Measurements from ENCODE around the gene ESAM. TPM values are rescaled to one million over a fixed set of nuclear protein-coding genes. Genes with fewer than 3 reads are reported as not detected.

Gene ESAM
- total RNA-seq (2014; rRNA removed; shearing (Covaris generic); ENCODE audit: low replicate concordance) = not detected in 2 replicates

DNA sequence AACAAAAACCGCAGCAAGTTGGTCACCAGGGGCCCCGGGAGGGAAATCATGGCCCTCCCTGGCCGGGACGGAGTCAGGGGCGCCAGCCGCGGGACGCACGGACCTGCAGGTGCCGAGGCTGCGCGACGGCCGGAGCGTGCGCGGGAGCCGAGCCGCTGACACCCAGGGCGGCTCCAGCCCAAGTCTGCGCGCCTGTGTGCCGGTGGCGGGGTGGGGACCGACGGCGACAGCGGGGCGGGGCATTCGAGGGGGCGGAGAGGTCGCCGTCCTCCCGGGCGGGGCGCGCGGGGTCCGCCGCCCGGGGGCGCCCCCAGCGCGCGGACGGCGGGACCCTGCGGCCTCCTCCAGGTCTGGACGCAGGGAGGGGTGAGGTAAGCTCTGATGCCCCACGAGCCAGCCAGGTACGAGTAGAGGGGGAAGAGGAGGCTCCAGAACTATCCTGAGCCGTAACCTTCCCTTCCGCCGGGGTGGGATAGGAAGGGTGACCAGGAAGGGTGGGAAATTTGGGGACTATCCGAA, at the start of gene ESAM:
Gene ESAM (minus strand): TSS at position 186 of the 519 bp plus-strand sequence. CDS start 136 bp downstream, at position 50.
- H3K27me3 ChIP-seq = no peaks in the 10 kb centered on the region

GRCh38 chr11:124811399-124812125, 49.5 kb upstream of the ESAM start:
- no peak for DNase-seq
- Histone ChIP-seq H3K9me3 (no peaks in the 10 kb centered on the region), H3K4me3 (no peak overlapping the region), H3K36me3 (no peaks in the 10 kb centered on the region), H3K27me3 (no peaks in the 10 kb centered on the region)

More for the DNA sequence above, at the start of gene ESAM:
- DNase-seq = no peak
- H3K36me3 ChIP-seq = peaks cover 5% of the 10 kb centered on the region
- H3K4me3 ChIP-seq = peak within 1 kb of the TSS; percentile 28
- no peaks in the 10 kb centered on the region for H3K9me3 ChIP-seq

DNA sequence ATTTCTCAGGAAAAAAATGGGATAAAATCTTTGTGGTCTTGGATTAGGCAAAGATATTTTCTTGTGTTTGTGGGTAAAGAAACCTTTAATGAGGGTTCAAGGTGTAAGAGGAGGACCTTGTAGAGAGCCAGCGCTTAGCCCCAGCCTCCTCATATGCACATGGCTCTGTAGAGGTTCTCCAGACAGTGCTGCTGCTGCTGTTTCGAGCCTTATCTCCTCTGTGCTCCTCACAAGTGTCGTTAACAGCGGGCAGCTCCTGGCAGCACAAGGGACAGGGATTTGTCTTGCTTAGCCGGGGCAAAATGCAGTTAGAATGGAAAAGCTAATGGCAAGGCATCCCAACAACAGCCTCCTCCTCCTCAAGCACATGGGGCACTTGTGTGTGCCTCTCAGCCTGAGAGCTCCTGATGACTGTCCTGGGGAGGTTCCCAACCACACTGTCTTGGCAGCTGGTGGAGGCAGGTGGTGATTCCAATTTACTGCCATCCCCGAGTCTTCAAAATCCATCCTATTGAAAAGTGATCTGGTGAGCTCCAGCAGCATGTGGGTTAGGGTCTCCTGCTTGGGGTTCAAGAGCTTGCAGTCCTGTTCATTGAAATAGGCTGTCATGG, 45.7 kb upstream of the ESAM start:
- Histone ChIP-seq H3K9me3 (no peaks in the 10 kb centered on the region), H3K36me3 (no peaks in the 10 kb centered on the region), H3K27me3 (no peaks in the 10 kb centered on the region), H3K4me3 (no peak overlapping the region)
- DNase-seq = no peak

- no peak for DNase-seq
- Histone ChIP-seq H3K27me3 (no peaks in the 10 kb centered on the region), H3K4me3 (no peak overlapping the region), H3K36me3 (no peaks in the 10 kb centered on the region), H3K9me3 (no peaks in the 10 kb centered on the region)
Observed at GRCh38 chr11:124807201-124807600, 45.1 kb upstream of the ESAM start.

DNA sequence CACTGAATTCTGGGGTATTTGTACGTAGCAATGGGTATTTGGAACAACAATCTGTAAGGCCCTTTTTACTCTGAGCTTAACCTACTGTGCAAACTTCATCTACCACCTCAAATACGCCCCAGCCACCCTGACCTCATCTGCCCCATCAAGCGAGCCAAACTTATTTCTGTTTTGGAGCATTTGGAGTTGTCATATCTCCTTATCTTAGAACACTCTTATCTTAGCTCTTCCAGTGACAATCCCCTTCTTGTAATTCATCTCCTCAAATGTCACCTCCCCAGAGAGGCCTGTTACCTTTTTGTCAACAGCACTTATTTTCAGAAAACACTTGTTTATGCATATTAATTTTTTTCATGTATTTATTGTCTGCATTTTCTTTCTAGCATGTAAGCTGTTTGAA, 42.8 kb upstream of the ESAM start:
- DNase-seq = no peak

DNA sequence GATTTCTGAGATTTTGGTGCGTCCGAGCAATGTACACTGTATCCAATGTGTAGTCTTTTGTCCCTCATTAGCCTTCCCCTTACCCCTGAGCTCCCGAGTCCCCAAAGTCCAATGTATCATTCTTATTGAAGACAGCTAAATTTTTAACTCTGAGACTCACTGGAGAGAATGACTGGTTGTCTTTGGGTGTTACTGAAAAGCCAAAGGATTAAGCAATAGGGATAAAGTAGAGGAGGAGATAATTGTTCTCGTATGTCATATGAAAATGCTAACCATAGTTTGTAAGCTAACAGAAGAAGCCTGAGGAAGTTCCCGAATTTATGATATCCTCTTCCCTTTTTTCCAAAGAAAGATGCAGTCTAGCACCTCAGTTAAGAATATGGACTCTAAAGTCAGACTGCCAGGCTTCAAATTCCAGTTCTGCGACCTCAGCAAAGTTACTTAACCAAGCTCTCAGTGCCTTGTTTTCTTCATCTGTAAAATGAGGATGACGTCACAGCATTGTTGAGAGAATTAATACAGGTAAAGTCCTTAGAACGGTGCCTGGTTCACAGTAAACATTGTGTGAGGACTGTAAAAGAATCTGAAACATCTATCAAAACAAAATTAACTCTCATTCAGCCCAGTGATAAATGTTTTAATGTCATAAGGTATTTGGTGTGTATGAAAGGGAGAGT, 39.7 kb upstream of the ESAM start:
- no peak overlapping the region for H3K4me3 ChIP-seq
- H3K36me3 ChIP-seq = no peaks in the 10 kb centered on the region
- DNase-seq = no peak
- no peaks in the 10 kb centered on the region for H3K27me3 ChIP-seq
- H3K9me3 ChIP-seq = no peaks in the 10 kb centered on the region

More for the DNA sequence above, 42.8 kb upstream of the ESAM start:
- Histone ChIP-seq H3K9me3 (no peaks in the 10 kb centered on the region), H3K27me3 (no peaks in the 10 kb centered on the region), H3K36me3 (no peaks in the 10 kb centered on the region), H3K4me3 (no peak overlapping the region)

- H3K9me3 ChIP-seq = no peaks in the 10 kb centered on the region
- H3K4me3 ChIP-seq = peak overlapping the region; percentile 95
- no peaks in the 10 kb centered on the region for H3K27me3 ChIP-seq
- no peaks in the 10 kb centered on the region for H3K36me3 ChIP-seq
- DNase-seq = no peak
Observed at GRCh38 chr11:124801014-124801413, 38.9 kb upstream of the ESAM start.

- Histone ChIP-seq H3K27me3 (no peaks in the 10 kb centered on the region), H3K9me3 (no peaks in the 10 kb centered on the region), H3K36me3 (no peaks in the 10 kb centered on the region), H3K4me3 (peak within 1 kb of the TSS; percentile 95)
- peak; percentile 80 for DNase-seq
Observed at GRCh38 chr11:124800226-124800929, 38.3 kb upstream of the ESAM start, which contains the start of gene MSANTD2. Gene MSANTD2 (minus strand): TSS chr11:124800406. CDS start chr11:124800380, 26 bp downstream.

- Histone ChIP-seq H3K4me3 (peak overlapping the region; percentile 95), H3K9me3 (no peaks in the 10 kb centered on the region), H3K27me3 (no peaks in the 10 kb centered on the region), H3K36me3 (no peaks in the 10 kb centered on the region)
- peak; percentile 44 for DNase-seq
Observed at GRCh38 chr11:124799348-124800225, 37.5 kb upstream of the ESAM start.

DNA sequence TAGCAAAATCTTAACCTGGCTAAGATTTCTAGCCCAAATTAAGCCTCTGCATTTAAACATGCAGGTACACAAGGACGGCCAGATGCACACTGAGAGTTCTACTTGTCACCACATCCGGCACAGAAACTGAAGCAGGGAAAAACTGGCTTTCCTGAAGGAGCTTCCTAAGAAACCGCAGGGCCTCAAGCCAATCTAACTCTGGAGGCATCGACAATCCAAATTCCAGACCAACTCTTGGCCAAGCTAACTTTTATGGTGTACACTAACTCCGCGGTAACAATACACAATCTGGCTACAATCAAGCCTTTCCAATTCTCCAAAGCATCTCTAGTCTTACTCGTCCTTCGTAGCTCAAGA, 36.9 kb upstream of the ESAM start:
- Histone ChIP-seq H3K36me3 (no peaks in the 10 kb centered on the region), H3K9me3 (no peaks in the 10 kb centered on the region), H3K4me3 (peak overlapping the region; percentile 95), H3K27me3 (no peaks in the 10 kb centered on the region)
- peak; percentile 66 for DNase-seq

DNA sequence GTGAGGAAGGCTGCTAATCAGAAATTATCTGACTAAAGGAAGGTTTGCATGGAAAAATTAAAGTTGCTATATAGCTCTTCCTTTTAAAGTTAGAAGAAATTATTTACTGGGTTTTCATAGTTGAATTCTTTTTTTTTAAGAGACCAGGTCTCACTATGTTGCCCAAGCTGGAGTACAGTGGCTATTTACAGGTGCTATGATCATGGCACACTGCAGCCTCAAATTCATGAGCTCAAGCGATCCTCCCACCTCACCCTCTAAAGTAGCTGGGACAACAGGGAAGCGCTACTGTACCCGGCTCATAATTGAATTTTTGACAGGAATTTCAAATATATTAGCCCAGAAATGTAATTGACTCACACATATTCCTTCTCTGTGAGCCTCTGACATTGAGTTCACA, 34.2 kb upstream of the ESAM start:
- no peak for DNase-seq
- Histone ChIP-seq H3K27me3 (no peaks in the 10 kb centered on the region), H3K36me3 (no peaks in the 10 kb centered on the region), H3K4me3 (no peak overlapping the region), H3K9me3 (no peaks in the 10 kb centered on the region)

- DNase-seq = no peak
- Histone ChIP-seq H3K9me3 (no peaks in the 10 kb centered on the region), H3K4me3 (no peak overlapping the region), H3K27me3 (no peaks in the 10 kb centered on the region), H3K36me3 (no peaks in the 10 kb centered on the region)
Observed at GRCh38 chr11:124793466-124794278, 31.6 kb upstream of the ESAM start.

- no peak for DNase-seq
- no peaks in the 10 kb centered on the region for H3K27me3 ChIP-seq
- H3K36me3 ChIP-seq = no peaks in the 10 kb centered on the region
- H3K9me3 ChIP-seq = no peaks in the 10 kb centered on the region
- no peak overlapping the region for H3K4me3 ChIP-seq
Observed at GRCh38 chr11:124791626-124792341, 29.7 kb upstream of the ESAM start.

DNA sequence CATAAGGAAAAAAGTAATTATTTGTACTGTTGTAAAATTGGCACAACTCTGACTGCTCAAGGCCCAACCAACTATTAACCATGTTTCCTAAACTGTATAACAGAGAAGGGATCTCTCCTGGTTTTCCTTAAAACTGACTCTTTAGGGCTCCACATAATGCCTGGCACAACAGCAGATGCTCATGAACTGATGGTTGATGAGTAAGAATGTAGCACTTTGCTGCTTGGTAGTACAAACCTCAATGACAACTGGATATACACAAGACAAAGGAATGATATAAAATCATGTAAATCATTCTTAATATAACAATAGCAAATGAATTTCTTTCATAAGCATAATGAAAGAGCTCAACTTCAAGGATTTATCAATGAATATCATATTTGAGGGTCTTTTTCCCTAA, 26.4 kb upstream of the ESAM start:
- DNase-seq = no peak
- no peaks in the 10 kb centered on the region for H3K9me3 ChIP-seq

GRCh38 chr11:124784051-124784450, 22.0 kb upstream of the ESAM start:
- 0 out of 2 replicates have a peak, but pooled peaks cover 3% of the 10 kb centered on the region for H3K36me3 ChIP-seq
- DNase-seq = no peak
- no peaks in the 10 kb centered on the region for H3K9me3 ChIP-seq
- no peaks in the 10 kb centered on the region for H3K27me3 ChIP-seq
- H3K4me3 ChIP-seq = no peak overlapping the region

More for the DNA sequence above, 26.4 kb upstream of the ESAM start:
- H3K36me3 ChIP-seq = no peaks in the 10 kb centered on the region
- H3K27me3 ChIP-seq = no peaks in the 10 kb centered on the region
- H3K4me3 ChIP-seq = no peak overlapping the region
